Liver (tissue), 9 donors: Measurements from ENCODE around the gene HSD17B12. TPM values are rescaled to one million over a fixed set of nuclear protein-coding genes. Genes with fewer than 3 reads are reported as not detected.

ENCODE experiments used
- DNase-seq: peaks from one replicate; pipeline ENCODE4 v3.0.0-alpha.2; 2017; ENCODE audit warnings: low spot score
- H3K27ac ChIP-seq, 2 donors: one replicate each; pipeline ENCODE4 v1.7.0; 2013; ENCODE audit warnings: inconsistent platforms in 2 of 2, low read length in 2 of 2, control low read depth in 1 of 2, low read depth in 1 of 2, mild to moderate bottlenecking in 1 of 2
- H3K27me3 ChIP-seq, 4 donors: one replicate each; pipeline versions ENCODE4 v1.6.1 to v1.7.0; 2013; ENCODE audit warnings: low read length in 3 of 4, inconsistent platforms in 1 of 4, mild to moderate bottlenecking in 1 of 4, moderate library complexity in 1 of 4; ENCODE audit not compliant: control insufficient read depth in 4 of 4, insufficient read depth in 4 of 4
- H3K36me3 ChIP-seq, 4 donors: one replicate each; pipeline versions ENCODE4 v1.6.1 to v1.7.0; 2013; ENCODE audit warnings: low read length in 3 of 4, mild to moderate bottlenecking in 3 of 4, low read depth in 1 of 4, moderate library complexity in 1 of 4; ENCODE audit not compliant: control insufficient read depth in 4 of 4, insufficient read depth in 3 of 4
- H3K4me1 ChIP-seq, 4 donors: one replicate each; pipeline versions ENCODE4 v1.6.1 to v1.7.0; 2013; ENCODE audit warnings: low read length in 3 of 4, mild to moderate bottlenecking in 3 of 4, moderate library complexity in 1 of 4; ENCODE audit not compliant: control insufficient read depth in 4 of 4, insufficient read depth in 4 of 4
- H3K4me3 ChIP-seq, 3 donors: one replicate each; pipeline versions ENCODE4 v1.6.1 to v1.7.0; 2013; ENCODE audit warnings: low read length in 3 of 3, control low read depth in 1 of 3, low read depth in 1 of 3, mild to moderate bottlenecking in 1 of 3
- H3K9ac ChIP-seq, 2 donors: one replicate each; pipeline ENCODE4 v1.7.0; 2013; ENCODE audit warnings: low read length in 2 of 2, mild to moderate bottlenecking in 2 of 2, moderate library complexity in 2 of 2, control low read depth in 1 of 2, low read depth in 1 of 2
- H3K9me3 ChIP-seq, 4 donors: one replicate each; pipeline versions ENCODE4 v1.6.1 to v1.7.0; 2013; ENCODE audit warnings: low read length in 3 of 4; ENCODE audit not compliant: control insufficient read depth in 4 of 4
- EGR1 ChIP-seq, 2 donors: IDR thresholded peaks; 2 replicates each; pipeline ENCODE4 v1.6.1; 2016 to 2018; ENCODE audit warnings: antibody characterized with exemption in 2 of 2, low read depth in 2 of 2
- FOXA1 ChIP-seq: IDR thresholded peaks from 2 replicates; pipeline ENCODE4 v1.6.1; 2016; ENCODE audit warnings: antibody characterized with exemption
- FOXA2 ChIP-seq: IDR thresholded peaks from 2 replicates; pipeline ENCODE4 v1.6.1; 2016; ENCODE audit warnings: antibody characterized with exemption
- GABPA ChIP-seq, 2 donors: IDR thresholded peaks in 1 of 2; conservative IDR thresholded peaks in 1 of 2; 2 replicates each; pipeline ENCODE4 v1.6.1; 2016; ENCODE audit warnings: antibody characterized with exemption in 2 of 2, mild to moderate bottlenecking in 1 of 2, moderate library complexity in 1 of 2
- HNF4A ChIP-seq, 2 donors: conservative IDR thresholded peaks; 2 replicates each; pipeline ENCODE4 v1.6.1; 2016; ENCODE audit warnings: antibody characterized with exemption in 2 of 2, mild to moderate bottlenecking in 2 of 2
- HNF4G ChIP-seq: IDR thresholded peaks from 2 replicates; pipeline ENCODE4 v1.6.1; 2016; ENCODE audit warnings: antibody characterized with exemption
- NR2F2 ChIP-seq: IDR thresholded peaks from 2 replicates; pipeline ENCODE4 v1.6.1; 2016; ENCODE audit warnings: antibody characterized with exemption
- RAD21 ChIP-seq, 2 donors: IDR thresholded peaks; 2 replicates each; pipeline ENCODE4 v1.6.1; 2016; ENCODE audit warnings: antibody characterized with exemption in 2 of 2, mild to moderate bottlenecking in 2 of 2
- RXRA ChIP-seq, 2 donors: IDR thresholded peaks; 2 replicates each; pipeline ENCODE4 v1.6.1; 2017 to 2018; ENCODE audit warnings: antibody characterized with exemption in 2 of 2, mild to moderate bottlenecking in 1 of 2
- TAF1 ChIP-seq: conservative IDR thresholded peaks from 2 replicates; pipeline ENCODE4 v1.6.1; 2016; ENCODE audit warnings: antibody characterized with exemption, mild to moderate bottlenecking
- YY1 ChIP-seq: IDR thresholded peaks from 2 replicates; pipeline ENCODE4 v1.6.1; 2016; ENCODE audit warnings: antibody characterized with exemption, mild to moderate bottlenecking
- WGBS: extraction: QIAGEN DNeasy Blood & Tissue Kit; methylation state at CpG from one replicate; pipeline ENCODE4 v1.1.7; 2013; 5-methylcytosine and 5-hydroxymethylcytosine counted together
- polyA plus RNA-seq, 2 donors: library from polyadenylated mRNA; stranded (reverse) in 1 of 2; unstranded in 1 of 2; fragments of 200-250 nt in 1 of 2; fragments of >200 nt in 1 of 2; fragmentation: Nextera tagmentation in 1 of 2; extraction: Ambion mirVana in 1 of 2; gene quantifications; one replicate each; pipeline versions ENCODE4 v1.2.1 to v1.2.3, GENCODE V29; 2013 to 2015
- total RNA-seq, 2 donors: library from RNA; depleted of rRNA; stranded (reverse); fragments of >200 nt; gene quantifications; one replicate each; pipeline ENCODE4 v1.2.3, GENCODE V29; 2014
- TF ChIP-seq, protein P1 (sequence below): fragments of 150-350 bp; IDR thresholded peaks from 2 replicates; pipeline ENCODE4 v1.5.1; 2017; ENCODE audit warnings: improper control_type of control experiment, low read depth, low read length; ENCODE audit not compliant: missing input control
- TF ChIP-seq, protein P2 (sequence below): IDR thresholded peaks from 2 replicates; pipeline ENCODE4 v1.6.1; 2016; ENCODE audit warnings: antibody characterized with exemption
- TF ChIP-seq, protein P3 (sequence below): IDR thresholded peaks from 2 replicates; pipeline ENCODE4 v1.6.1; 2016; ENCODE audit warnings: antibody characterized with exemption, mild to moderate bottlenecking
- TF ChIP-seq, protein P4 (sequence below): IDR thresholded peaks from 2 replicates; pipeline ENCODE4 v1.6.1; 2016; ENCODE audit warnings: antibody characterized with exemption
- donor health status: healthy.
- donor health status: healthy.
- donor health status: healthy.
- donor health status: healthy.
- donor health status: healthy.

HSD17B12 gene
- total and polyA plus RNA-seq, 4 donors: 50.3 to 126 (median 68.3) TPM

DNA sequence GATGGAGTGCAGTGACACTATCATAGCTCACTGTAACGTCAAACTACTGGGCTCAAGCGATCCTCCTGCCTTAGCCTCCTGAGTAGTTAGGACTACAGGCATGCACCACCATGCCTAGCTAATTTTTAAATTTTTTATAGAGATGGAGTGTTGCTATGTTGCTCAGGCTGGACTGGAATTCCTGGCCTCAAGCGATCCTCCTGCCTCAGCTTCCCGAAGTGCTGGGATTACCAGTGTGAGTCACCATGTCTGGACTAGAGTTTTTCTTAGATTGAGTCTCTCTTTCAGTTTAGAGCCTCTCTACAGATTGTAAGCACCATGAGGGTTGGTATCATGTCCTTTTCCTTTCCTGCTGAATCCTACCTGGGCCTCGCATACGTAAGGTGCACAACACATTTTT is 142.8 kb downstream of the HSD17B12 start:
- Histone ChIP-seq H3K36me3 (peaks cover 0 to 4% (median 0%) of the 10 kb centered on the region in 4 donors), H3K27me3 (no peaks in the 10 kb centered on the region), H3K9me3 (no peaks in the 10 kb centered on the region), H3K4me3 (no peak overlapping the region), H3K9ac (no peak overlapping the region), H3K4me1 (no peaks in the 10 kb centered on the region), H3K27ac (no peak overlapping the region)
- DNase-seq: no peak
- no peak for TF ChIP-seq TAF1
- no peak for TF ChIP-seq HNF4A (conservative IDR thresholded peaks at IDR 0.05)
- TF ChIP-seq, protein P1, sequence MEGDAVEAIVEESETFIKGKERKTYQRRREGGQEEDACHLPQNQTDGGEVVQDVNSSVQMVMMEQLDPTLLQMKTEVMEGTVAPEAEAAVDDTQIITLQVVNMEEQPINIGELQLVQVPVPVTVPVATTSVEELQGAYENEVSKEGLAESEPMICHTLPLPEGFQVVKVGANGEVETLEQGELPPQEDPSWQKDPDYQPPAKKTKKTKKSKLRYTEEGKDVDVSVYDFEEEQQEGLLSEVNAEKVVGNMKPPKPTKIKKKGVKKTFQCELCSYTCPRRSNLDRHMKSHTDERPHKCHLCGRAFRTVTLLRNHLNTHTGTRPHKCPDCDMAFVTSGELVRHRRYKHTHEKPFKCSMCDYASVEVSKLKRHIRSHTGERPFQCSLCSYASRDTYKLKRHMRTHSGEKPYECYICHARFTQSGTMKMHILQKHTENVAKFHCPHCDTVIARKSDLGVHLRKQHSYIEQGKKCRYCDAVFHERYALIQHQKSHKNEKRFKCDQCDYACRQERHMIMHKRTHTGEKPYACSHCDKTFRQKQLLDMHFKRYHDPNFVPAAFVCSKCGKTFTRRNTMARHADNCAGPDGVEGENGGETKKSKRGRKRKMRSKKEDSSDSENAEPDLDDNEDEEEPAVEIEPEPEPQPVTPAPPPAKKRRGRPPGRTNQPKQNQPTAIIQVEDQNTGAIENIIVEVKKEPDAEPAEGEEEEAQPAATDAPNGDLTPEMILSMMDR: no peak
- TF ChIP-seq, protein P2, sequence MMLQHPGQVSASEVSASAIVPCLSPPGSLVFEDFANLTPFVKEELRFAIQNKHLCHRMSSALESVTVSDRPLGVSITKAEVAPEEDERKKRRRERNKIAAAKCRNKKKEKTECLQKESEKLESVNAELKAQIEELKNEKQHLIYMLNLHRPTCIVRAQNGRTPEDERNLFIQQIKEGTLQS: no peak
- TF ChIP-seq, protein P3, sequence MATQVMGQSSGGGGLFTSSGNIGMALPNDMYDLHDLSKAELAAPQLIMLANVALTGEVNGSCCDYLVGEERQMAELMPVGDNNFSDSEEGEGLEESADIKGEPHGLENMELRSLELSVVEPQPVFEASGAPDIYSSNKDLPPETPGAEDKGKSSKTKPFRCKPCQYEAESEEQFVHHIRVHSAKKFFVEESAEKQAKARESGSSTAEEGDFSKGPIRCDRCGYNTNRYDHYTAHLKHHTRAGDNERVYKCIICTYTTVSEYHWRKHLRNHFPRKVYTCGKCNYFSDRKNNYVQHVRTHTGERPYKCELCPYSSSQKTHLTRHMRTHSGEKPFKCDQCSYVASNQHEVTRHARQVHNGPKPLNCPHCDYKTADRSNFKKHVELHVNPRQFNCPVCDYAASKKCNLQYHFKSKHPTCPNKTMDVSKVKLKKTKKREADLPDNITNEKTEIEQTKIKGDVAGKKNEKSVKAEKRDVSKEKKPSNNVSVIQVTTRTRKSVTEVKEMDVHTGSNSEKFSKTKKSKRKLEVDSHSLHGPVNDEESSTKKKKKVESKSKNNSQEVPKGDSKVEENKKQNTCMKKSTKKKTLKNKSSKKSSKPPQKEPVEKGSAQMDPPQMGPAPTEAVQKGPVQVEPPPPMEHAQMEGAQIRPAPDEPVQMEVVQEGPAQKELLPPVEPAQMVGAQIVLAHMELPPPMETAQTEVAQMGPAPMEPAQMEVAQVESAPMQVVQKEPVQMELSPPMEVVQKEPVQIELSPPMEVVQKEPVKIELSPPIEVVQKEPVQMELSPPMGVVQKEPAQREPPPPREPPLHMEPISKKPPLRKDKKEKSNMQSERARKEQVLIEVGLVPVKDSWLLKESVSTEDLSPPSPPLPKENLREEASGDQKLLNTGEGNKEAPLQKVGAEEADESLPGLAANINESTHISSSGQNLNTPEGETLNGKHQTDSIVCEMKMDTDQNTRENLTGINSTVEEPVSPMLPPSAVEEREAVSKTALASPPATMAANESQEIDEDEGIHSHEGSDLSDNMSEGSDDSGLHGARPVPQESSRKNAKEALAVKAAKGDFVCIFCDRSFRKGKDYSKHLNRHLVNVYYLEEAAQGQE: no peak
- no peak for TF ChIP-seq HNF4G
- TF ChIP-seq RAD21 (IDR thresholded peaks at IDR 0.05): no peak
- no peak for TF ChIP-seq YY1
- no peak for TF ChIP-seq NR2F2
- no peak for TF ChIP-seq FOXA2
- TF ChIP-seq RXRA (IDR thresholded peaks at IDR 0.05): no peak
- TF ChIP-seq FOXA1: no peak
- TF ChIP-seq EGR1 (IDR thresholded peaks at IDR 0.05; ENCODE audit: low read depth in 2 of 2): no peak
- TF ChIP-seq GABPA (IDR thresholded peaks at IDR 0.05 in 1 of 2, conservative IDR thresholded peaks at IDR 0.05 in 1 of 2): no peak
- TF ChIP-seq, protein P4, sequence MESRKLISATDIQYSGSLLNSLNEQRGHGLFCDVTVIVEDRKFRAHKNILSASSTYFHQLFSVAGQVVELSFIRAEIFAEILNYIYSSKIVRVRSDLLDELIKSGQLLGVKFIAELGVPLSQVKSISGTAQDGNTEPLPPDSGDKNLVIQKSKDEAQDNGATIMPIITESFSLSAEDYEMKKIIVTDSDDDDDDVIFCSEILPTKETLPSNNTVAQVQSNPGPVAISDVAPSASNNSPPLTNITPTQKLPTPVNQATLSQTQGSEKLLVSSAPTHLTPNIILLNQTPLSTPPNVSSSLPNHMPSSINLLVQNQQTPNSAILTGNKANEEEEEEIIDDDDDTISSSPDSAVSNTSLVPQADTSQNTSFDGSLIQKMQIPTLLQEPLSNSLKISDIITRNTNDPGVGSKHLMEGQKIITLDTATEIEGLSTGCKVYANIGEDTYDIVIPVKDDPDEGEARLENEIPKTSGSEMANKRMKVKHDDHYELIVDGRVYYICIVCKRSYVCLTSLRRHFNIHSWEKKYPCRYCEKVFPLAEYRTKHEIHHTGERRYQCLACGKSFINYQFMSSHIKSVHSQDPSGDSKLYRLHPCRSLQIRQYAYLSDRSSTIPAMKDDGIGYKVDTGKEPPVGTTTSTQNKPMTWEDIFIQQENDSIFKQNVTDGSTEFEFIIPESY: no peak
- WGBS: 97% methylated on average over 6 of the region's 6 CpGs

DNA sequence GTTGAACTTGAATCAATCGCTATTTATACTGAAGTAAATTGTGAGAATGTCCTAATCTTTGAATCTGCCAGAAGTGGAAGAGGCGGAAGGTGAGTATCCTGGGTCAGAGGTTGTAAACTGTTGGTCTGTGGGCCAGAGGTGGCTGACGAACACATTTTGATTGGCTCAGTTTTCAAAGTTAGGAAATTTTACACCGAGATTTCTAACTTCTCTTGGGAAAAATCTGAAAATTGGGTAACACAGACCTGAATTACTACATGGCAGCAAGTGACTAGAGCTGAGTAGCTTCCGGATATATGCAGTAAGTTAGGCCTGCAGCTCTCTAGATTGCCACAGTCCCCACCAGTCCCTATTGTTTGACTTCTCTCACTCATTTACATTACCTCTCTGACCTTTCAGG is 143.3 kb downstream of the HSD17B12 start:
- TF ChIP-seq, protein P3: no peak
- no peak for TF ChIP-seq TAF1
- no peak for TF ChIP-seq EGR1 (IDR thresholded peaks at IDR 0.05; ENCODE audit: low read depth in 2 of 2)
- no peak for TF ChIP-seq GABPA (IDR thresholded peaks at IDR 0.05 in 1 of 2, conservative IDR thresholded peaks at IDR 0.05 in 1 of 2)
- TF ChIP-seq, protein P2: no peak
- TF ChIP-seq, protein P4: no peak
- TF ChIP-seq RAD21 (IDR thresholded peaks at IDR 0.05): no peak
- peaks cover 0 to 4% (median 0%) of the 10 kb centered on the region in 4 donors for H3K36me3 ChIP-seq
- H3K9me3 ChIP-seq: no peaks in the 10 kb centered on the region
- H3K27me3 ChIP-seq: no peaks in the 10 kb centered on the region
- H3K27ac ChIP-seq: no peak overlapping the region
- WGBS: 96% methylated on average over 5 of the region's 5 CpGs
- no peaks in the 10 kb centered on the region for H3K4me1 ChIP-seq
- no peak overlapping the region for H3K9ac ChIP-seq
- DNase-seq: no peak
- H3K4me3 ChIP-seq: no peak overlapping the region
